GM21526 (cell line): ENCODE data around the gene ALPI.
"Not testable (repeated sequence)": the region's sequence is repeated elsewhere in the genome, so short reads cannot be mapped to it uniquely, and the experiment has no call there.

Experiments used
- ATAC-seq: cut with Tn5 transposase; IDR thresholded peaks from one replicate; pipeline ENCODE4 v1.9.1; 2021; ENCODE audit warnings: moderate library complexity; ENCODE audit not compliant: unreplicated experiment, low FRiP score

Gene ALPI

GRCh38 chr2:232441147-232441651 lies 14.8 kb upstream of the ALPI start:
- ATAC-seq = no peak

- ATAC-seq = not testable (repeated sequence)
Observed at GRCh38 chr2:232441922-232442321, 14.0 kb upstream of the ALPI start.

GRCh38 chr2:232442431-232442830 lies 13.5 kb upstream of the ALPI start:
- not testable (repeated sequence) for ATAC-seq

- ATAC-seq = not testable (repeated sequence)
Observed at GRCh38 chr2:232443047-232443446, 12.9 kb upstream of the ALPI start.

GRCh38 chr2:232443669-232444408 lies 12.1 kb upstream of the ALPI start:
- not testable (repeated sequence) for ATAC-seq

GRCh38 chr2:232444409-232445148 lies 11.4 kb upstream of the ALPI start:
- no peak for ATAC-seq

GRCh38 chr2:232445149-232445885 lies 10.6 kb upstream of the ALPI start:
- ATAC-seq = not testable (repeated sequence)

- not testable (repeated sequence) for ATAC-seq
Observed at GRCh38 chr2:232446266-232446777, 9.6 kb upstream of the ALPI start.

GRCh38 chr2:232447091-232447620 lies 8.8 kb upstream of the ALPI start:
- no peak for ATAC-seq

GRCh38 chr2:232447638-232448303 lies 8.2 kb upstream of the ALPI start:
- ATAC-seq = no peak

GRCh38 chr2:232448304-232448690 lies 7.7 kb upstream of the ALPI start:
- no peak for ATAC-seq

GRCh38 chr2:232449964-232450363 lies 6.0 kb upstream of the ALPI start:
- ATAC-seq = no peak

GRCh38 chr2:232451645-232452044 lies 4.3 kb upstream of the ALPI start:
- not testable (repeated sequence) for ATAC-seq

GRCh38 chr2:232454630-232455029 lies 1.3 kb upstream of the ALPI start:
- no peak for ATAC-seq

GRCh38 chr2:232456296-232457120 lies 555 bp downstream of the ALPI start:
- ATAC-seq = no peak

- ATAC-seq = no peak
Observed at GRCh38 chr2:232457121-232458011, 1.4 kb downstream of the ALPI start.

- no peak for ATAC-seq
Observed at GRCh38 chr2:232458051-232458660, 2.2 kb downstream of the ALPI start.
